Daoy (cell line): ENCODE results near the gene AP2A2. TPM values are rescaled to one million over a fixed set of nuclear protein-coding genes. Genes with fewer than 3 reads are reported as not detected.

Source experiments
- DNase-seq: peaks from one replicate; pipeline ENCODE4 v3.0.0-alpha.2; 2015; ENCODE audit warnings: low read depth
- total RNA-seq: library from RNA; depleted of rRNA; stranded (reverse); fragments of >200 nt; shearing (Covaris generic); gene quantifications from 2 replicates; pipeline ENCODE4 v1.2.3, GENCODE V29; 2014

Gene AP2A2
- total RNA-seq, 1 experiment from 2014 or later, result 15.8 TPM

DNA sequence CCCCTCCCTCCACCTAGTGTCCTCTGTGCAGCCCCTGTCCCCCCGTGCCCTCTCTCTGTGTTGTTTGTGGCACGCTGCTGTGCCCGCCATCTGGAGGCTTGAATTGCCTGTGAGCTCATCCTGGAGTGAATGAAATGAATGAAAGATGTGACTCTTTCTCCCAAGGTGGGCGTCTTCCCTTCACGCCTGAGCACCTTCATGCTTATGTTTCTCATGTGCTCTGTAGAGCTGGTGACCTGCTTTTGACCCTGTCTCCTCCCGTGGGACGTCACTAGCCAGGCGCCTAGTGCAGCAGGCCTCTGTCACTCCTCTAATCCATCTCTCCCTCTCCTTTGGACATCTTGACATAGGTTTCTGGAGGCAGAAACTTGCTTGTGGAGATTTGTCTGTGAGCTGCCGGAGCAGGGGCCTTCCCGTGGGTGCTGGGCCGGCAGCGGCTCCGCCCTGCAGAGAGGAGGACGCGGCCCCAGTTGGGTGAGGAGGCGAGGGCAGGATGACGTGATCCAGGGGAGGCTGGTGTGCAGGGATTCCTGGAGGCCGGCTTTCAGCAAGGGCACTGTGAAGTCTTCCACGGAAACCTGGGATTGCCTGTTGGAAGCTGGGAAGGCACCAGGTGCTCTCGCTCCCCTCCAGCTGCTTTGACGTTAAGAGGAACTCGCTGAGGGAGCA is 70.2 kb downstream of the AP2A2 start:
- DNase-seq, result peak; percentile 21

DNA sequence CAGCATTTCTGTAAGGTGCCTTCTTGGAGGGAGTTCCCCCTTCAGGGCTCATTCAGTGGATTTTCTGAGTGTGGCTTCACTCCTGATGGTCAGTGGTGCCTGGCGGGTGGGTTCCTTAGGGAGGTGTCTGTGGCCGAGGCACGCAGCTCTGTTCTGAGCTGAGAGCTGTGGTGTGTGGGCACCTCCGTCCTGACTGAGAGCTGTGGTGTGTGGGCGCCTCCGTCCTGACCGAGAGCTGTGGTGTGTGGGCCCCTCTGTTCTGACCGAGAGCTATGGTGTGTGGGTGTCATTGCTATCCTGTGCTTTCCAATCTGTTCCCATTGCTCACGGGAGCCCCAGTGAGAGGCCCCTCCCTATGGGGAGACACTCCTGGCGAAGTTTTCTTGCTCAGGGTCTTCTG is 71.0 kb downstream of the AP2A2 start:
- DNase-seq, result no peak

DNA sequence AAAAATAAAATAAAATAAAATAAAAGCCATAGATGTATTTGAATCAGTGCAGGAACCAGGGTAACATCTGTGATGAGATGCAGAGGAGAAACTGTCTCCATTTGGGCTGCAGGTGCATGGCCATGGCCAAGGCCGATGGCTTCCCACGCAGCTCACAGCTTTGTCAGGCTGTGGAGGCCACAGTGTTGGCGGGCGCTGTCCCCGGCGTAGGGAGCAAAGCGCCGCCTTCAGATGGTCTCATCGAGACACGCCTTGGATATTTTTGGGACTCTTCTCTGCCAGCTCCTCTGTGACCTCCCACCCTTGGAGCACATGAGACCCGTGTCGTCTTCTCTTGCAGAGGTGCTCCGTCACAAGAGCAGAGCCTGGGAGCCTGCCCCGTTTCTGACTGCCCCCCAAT is 72.2 kb downstream of the AP2A2 start:
- no peak for DNase-seq

GRCh38 chr11:999009-999408 is 73.3 kb downstream of the AP2A2 start:
- DNase-seq, result no peak

DNA sequence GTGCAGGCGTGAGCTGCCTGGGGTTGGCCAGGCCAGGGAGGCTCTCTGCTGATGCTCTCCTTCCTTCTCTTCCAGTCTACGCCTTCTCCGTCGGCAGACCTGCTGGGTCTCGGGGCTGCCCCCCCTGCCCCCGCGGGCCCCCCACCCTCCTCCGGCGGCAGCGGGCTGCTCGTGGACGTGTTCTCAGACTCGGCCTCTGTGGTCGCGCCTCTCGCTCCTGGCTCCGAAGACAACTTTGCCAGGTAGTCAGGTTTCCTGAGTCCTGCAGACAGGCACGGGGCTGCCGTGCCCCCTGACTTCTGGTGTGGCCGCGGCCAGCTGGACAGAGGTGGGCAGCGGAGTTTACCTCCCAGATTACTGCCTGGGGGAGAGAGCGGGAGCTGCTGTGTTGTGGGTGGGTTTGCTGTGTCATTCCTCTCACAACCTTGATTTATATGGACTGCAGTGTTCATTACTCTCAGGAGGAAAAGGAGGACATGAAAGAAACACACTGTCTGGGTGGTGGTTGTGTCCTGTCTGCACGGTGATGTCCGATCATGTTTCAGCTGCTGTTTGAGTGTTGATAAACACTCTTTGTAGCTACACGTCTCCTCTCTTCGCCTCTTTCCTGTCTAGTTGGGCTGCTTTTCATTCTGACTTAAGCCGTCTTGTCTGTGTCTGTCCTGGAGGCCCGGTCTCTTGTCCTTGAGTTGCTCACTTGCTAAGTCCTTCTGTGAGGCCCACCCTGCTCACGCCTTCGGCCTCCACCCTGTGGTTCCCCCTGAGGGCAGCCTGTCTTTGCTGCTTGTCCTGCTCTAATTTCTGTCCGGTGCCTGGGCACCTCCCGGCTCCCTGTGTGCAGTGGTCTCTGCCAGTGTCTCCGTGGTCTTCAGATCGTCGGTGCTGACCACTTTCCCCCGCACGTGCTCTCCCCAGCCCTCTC is 74.9 kb downstream of the AP2A2 start:
- DNase-seq, result no peak

GRCh38 chr11:1001617-1002405 is 76.1 kb downstream of the AP2A2 start:
- no peak for DNase-seq

DNA sequence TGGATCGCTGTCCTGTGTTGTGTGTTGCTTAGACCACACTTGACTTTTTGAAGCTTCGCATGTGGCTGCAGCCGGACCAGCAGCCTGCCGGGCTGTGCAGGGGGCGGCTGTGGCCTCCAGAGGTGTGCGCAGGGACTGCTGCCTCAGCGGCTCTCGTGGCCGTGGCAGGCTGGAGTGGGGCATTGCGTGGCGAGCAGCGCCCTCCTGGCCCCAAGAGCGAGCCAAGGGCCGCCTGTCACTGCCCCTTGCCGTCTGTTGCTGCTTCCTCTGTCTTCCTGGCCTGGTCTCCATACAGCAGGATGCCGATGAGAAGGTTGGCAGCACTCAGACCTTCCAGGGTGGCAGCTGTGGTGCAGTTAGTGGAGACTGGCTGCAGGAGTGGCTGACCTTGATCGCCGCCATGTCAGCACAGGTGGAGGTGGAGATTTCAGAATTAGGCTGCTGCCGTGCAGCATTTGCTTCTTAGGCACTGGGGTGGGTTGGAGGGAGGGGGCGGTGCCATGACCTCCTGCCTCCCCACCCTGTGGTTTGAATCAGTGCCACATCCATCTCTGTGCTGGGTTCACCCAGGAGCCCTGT is 76.8 kb downstream of the AP2A2 start:
- DNase-seq, result no peak

- DNase-seq, result no peak
These were observed 77.5 kb downstream of the AP2A2 start for GRCh38 chr11:1003159-1003558.

DNA sequence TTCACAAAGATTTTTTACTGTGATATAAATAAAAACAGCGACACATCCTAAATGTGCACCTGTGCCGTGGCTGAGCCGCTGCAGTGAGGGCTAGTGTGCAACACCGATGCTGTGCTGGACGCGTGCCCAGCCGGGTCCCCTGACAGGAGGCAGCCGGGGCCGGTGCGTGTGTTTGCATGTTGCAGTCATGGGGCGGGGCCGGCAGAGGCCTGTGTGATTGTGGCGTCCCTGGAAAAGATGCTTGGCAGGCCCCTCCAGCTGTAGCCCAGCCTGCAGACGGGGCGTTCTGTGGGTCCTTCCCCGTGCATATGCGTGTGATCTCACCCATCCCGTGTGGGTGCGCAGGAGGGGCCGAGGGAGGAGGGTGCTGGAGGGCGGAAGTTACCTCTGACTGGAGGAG is 80.3 kb downstream of the AP2A2 start:
- no peak for DNase-seq

- DNase-seq, result no peak
These were observed 81.1 kb downstream of the AP2A2 start for GRCh38 chr11:1006762-1007161.

DNA sequence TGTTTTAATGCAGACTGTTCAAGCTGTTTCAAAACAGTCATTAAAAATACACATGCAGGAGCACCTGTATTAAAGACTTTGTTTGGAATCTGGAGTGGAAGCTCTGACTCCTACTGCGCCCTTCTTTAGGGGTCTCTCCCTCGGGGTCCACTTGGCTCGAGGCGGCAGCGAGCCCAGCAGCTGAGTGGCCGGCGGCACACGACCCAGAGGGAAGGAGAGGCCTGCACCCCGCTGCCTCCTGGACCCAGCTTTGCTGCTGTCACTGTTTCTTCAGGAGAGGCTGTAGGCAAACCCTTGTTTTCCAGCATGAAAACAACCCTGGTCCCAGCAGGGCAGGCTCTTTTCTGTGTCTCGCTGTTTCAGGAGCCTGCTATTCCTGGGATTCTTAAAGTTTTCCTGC is 81.6 kb downstream of the AP2A2 start:
- no peak for DNase-seq

DNA sequence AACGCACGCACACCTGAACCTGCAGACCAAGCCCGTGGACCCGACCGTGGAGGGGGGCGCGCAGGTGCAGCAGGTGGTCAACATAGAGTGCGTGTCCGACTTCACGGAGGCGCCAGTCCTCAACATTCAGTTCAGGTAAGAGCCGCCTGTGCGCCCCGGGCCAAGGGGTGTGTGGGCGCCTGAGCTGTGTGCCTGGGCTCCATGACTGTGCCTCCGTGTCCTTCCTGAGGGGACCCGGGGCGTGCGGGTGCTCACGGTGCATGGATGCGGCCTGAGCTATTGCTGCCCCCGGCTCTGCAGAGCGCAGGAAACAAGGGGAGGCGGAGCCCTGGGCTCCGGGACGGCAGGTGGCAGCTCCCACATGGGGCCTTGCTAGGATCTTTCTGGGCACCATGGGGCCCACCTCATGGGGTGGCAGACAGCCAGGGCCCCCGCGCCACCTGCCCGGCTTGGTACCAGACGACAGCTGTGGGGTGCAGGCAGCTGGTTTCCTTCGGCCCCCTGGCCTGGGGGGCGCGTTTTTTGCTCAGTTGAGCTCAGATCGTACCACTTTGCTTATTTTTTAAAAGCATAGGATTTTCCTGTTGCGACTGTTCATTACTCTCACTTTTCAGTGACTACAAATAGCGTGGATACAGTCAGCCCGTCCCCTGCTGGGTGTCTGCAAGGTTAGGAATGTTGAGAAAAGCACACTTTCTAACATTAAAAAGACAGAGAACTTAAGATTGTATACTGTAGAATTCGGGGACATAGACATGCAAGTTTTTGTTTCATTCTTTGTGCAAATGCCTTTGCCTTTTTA is 82.5 kb downstream of the AP2A2 start:
- DNase-seq, result no peak

DNA sequence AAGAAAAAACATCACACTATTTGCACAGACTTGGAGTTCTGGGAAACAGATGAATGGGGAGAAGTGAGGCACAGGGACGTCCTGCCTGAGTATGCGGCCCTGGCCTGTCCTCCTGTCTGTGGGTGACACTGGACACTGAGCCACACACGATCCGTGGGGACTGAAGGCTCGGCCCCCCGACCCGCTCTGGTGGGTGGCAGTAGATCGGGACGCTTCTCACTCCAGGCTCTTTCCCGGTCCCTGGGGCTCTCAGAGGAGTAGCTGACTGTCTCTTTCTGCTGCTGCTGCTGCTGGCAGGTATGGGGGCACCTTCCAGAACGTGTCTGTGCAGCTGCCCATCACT is 83.1 kb downstream of the AP2A2 start:
- no peak for DNase-seq

GRCh38 chr11:1009371-1009770 is 83.7 kb downstream of the AP2A2 start:
- no peak for DNase-seq

- no peak for DNase-seq
These were observed 84.3 kb downstream of the AP2A2 start for GRCh38 chr11:1009991-1010390.

DNA sequence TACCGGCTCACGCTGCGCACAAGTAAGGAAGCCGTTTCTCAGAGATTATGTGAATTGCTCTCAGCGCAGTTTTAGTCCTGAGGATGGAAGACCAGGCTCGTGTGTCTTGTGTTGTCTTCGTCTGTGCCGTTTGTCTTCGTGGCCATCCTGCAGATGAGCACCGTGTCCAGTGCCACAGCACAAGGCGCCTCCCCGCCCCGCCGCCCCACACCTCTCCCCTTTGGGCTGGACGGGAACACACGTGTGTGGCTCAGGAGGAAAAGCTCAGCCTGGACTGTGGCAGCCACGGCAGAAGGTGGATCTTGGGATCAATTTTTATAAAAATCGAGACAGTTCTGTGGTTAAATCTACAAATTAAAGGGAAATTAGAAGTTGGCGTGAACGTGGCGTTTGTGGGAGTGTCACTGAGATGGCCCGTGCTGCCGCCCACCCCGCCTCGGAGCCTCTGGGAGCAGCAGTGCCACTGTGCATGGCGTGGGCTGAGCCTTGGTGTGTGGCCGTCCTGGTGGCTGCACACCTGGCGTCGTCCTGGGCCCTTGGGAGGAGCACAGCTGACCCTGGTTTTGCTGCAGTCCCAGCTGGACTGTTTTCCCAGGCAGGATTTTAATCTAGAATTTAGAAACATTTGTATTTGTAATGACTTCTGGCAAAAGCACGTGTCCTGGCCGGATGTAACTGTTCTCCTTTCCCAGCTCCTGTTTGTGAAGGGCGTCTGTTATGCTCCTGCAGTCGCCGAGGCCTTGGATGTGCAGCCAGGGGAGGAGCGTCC is 85.1 kb downstream of the AP2A2 start:
- DNase-seq, result no peak

GRCh38 chr11:1011320-1011698 is 85.6 kb downstream of the AP2A2 start:
- DNase-seq, result no peak

DNA sequence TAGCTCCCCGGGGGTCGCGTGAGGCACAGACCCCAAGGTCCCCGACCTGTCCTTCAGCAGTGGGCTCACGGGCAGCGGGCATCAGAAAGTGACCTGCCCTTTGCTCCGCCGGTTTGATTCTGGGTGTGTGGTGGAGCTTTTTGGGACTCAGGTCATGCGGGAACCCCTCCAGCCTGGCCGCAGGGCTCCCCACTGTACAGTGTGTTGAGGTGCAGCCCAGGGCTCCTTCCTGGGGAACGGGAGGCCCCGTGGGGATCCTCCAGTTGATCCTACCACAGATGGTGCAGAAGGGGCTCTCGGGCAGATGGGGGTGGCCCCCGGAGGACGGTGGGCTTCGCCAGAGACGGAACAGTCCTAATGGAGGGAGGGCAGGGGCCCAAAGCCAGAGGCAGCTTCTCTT is 86.6 kb downstream of the AP2A2 start:
- no peak for DNase-seq

DNA sequence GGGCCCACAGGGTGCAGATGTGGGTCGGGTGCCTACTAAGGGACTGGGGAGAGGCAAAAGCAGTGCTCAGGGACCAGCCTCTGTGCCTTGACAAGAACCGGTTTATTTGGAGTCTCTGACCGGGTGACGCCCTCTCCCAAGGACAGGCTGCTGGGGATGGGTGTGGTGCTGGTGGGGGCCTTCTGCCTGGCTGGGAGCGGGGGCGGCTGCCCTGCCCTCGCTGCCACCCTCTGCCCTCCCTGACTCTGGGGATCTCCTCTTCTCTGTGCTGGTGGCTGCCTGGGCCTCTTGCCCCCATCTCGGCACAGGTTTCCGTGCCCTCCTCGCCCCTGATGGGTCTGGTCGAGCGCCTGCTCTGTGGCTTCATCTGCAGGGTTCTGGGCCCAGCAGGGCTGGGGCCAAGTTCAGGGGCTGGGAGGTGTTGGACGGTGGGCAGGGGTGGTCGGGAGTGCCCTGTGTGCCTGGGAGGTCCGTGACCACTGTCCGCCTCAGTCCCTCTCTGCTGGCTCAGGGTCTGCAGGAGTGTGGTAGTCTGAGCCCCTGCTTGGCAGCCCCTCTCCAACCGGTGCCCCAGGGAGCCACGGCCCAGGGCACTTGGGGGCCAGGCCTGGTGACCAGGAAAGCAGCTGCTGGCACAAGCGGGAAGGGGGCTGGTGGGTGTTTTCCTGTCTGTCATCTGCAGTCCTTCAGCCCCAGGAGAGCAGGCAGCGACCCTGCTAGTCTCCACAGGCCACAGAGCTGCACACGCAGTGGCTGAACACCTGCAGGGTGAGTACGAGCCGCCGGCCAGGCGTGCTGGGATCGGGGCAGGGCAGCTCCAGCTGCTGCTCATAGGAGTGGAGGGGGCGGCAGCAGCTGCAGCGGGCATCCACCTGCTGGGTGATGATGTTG is 87.3 kb downstream of the AP2A2 start:
- no peak for DNase-seq

DNA sequence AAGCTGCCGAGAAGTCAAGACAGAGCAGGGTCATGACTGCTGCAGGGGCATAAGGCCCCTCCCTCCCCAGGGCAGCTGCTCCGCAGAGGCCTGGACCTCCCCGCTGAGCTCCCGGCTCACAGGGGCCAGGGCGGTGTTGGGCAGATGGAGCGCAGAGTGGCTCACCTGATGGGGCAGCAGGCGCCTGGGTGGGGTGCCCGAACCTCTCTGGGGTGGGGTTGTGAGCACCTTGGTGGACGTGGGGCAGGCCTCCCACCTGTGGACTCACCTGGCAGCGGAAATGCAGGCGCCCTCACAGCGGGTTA is 87.9 kb downstream of the AP2A2 start:
- no peak for DNase-seq
